K562 (cell line): ENCODE data around the gene PFKL.

Source experiments
- GTF3C2 ChIP-seq: IDR thresholded peaks from 3 replicates; pipeline ENCODE4 v1.6.1; 2011; ENCODE audit warnings: borderline replicate concordance, mild to moderate bottlenecking, moderate library complexity; ENCODE audit not compliant: insufficient read length; ENCODE audit errors: extremely low read depth
- NFYB ChIP-seq: IDR thresholded peaks from 2 replicates; pipeline ENCODE4 v1.6.1; 2011; ENCODE audit warnings: mild to moderate bottlenecking, moderate library complexity; ENCODE audit not compliant: insufficient read length; ENCODE audit errors: extremely low read depth
- PKNOX1 ChIP-seq: fragments of 450-650 bp; IDR thresholded peaks from 2 replicates; pipeline ENCODE4 v1.6.1; 2016
- POLR2A ChIP-seq: fragments of 450-650 bp; conservative IDR thresholded peaks from 2 replicates; pipeline ENCODE4 v1.6.1; 2016
- ZBTB17 ChIP-seq: fragments of 450-650 bp; formaldehyde crosslinking; IDR thresholded peaks from 2 replicates; pipeline ENCODE4 v1.4.0; 2020; ENCODE audit warnings: mild to moderate bottlenecking
- ZFP30 ChIP-seq: fragments of 250-450 bp; sonication (Bioruptor Pico); IDR thresholded peaks from 2 replicates; pipeline ENCODE4 v1.8.0; 2022; ENCODE audit warnings: moderate library complexity, mild to moderate bottlenecking, inconsistent platforms, borderline replicate concordance

- TF ChIP-seq GTF3C2 (no peak), PKNOX1 (no peak), POLR2A (no peak), ZFP30 (CRISPR knock-in tag) (no peak), ZBTB17 (CRISPR knock-in tag) (no peak), NFYB (no peak)
Measured at GRCh38 chr21:44365967-44366585, 66.2 kb downstream of the PFKL start.
